GM12864 (cell line): ENCODE measurements around the gene KISS1R.

ENCODE experiments used
- DNase-seq: peaks from one replicate; pipeline ENCODE4 v3.0.0-alpha.2; 2011; ENCODE audit warnings: low read depth
- H3K4me3 ChIP-seq: 2 replicates; pipeline ENCODE4 v1.5.1; 2011; ENCODE audit warnings: mild to moderate bottlenecking, low read depth, low read length, control low read depth
- CTCF ChIP-seq: IDR thresholded peaks from 2 replicates; pipeline ENCODE4 v1.5.1; 2011; ENCODE audit warnings: low read depth, mild to moderate bottlenecking, moderate library complexity, low read length, control low read depth, inconsistent platforms; ENCODE audit errors: missing control alignments

KISS1R gene

GRCh38 chr19:884420-885211 lies 32.5 kb upstream of the KISS1R start:
- no peak for DNase-seq
- no peak overlapping the region for H3K4me3 ChIP-seq
- no peak for TF ChIP-seq CTCF

GRCh38 chr19:885536-886224 lies 31.5 kb upstream of the KISS1R start:
- DNase-seq = no peak
- TF ChIP-seq CTCF = no peak
- H3K4me3 ChIP-seq = no peak overlapping the region

- TF ChIP-seq CTCF = no peak
- no peak overlapping the region for H3K4me3 ChIP-seq
- DNase-seq = no peak
These were observed 30.1 kb upstream of the KISS1R start for GRCh38 chr19:887072-887471.

- no peak overlapping the region for H3K4me3 ChIP-seq
- TF ChIP-seq CTCF = no peak
- no peak for DNase-seq
These were observed 29.5 kb upstream of the KISS1R start for GRCh38 chr19:887599-887998.

GRCh38 chr19:888581-889385 lies 28.4 kb upstream of the KISS1R start:
- no peak for DNase-seq
- no peak for TF ChIP-seq CTCF
- no peak overlapping the region; the same call in 1 of the 2 replicates for H3K4me3 ChIP-seq

- TF ChIP-seq CTCF = no peak
- H3K4me3 ChIP-seq = no peak overlapping the region
- DNase-seq = no peak
These were observed 27.4 kb upstream of the KISS1R start for GRCh38 chr19:889662-890295.
